ENCODE results near the gene ERVFRD-1. TPM values are rescaled to one million over a fixed set of nuclear protein-coding genes. Genes with fewer than 3 reads are reported as not detected.
A peak's percentile ranks its signal among the peaks of the same experiment; 100 is the strongest.

Gene ERVFRD-1
- total RNA-seq, 1 donor from 2014 or later, result not detected

GRCh38 chr6:11129908-11130565, 18.5 kb upstream of the ERVFRD-1 start:
- DNase-seq (ENCODE audit: low read depth), result no peak

- no peak for DNase-seq (ENCODE audit: low read depth)
Observed at GRCh38 chr6:11128608-11129007, 17.1 kb upstream of the ERVFRD-1 start.

GRCh38 chr6:11126876-11127275, 15.4 kb upstream of the ERVFRD-1 start:
- peak; percentile 65 for DNase-seq (ENCODE audit: low read depth)

- no peak for DNase-seq (ENCODE audit: low read depth)
Observed at GRCh38 chr6:11123978-11124377, 12.5 kb upstream of the ERVFRD-1 start.

GRCh38 chr6:11122380-11122779, 10.9 kb upstream of the ERVFRD-1 start:
- DNase-seq (ENCODE audit: low read depth), result no peak

- DNase-seq (ENCODE audit: low read depth), result no peak
Observed at GRCh38 chr6:11121851-11122250, 10.3 kb upstream of the ERVFRD-1 start.

GRCh38 chr6:11120271-11121005, 8.9 kb upstream of the ERVFRD-1 start:
- DNase-seq (ENCODE audit: low read depth), result peak; percentile 34

GRCh38 chr6:11115808-11116536, 4.4 kb upstream of the ERVFRD-1 start:
- peak; percentile 20 for DNase-seq (ENCODE audit: low read depth)

GRCh38 chr6:11113038-11113437, 1.5 kb upstream of the ERVFRD-1 start:
- no peak for DNase-seq (ENCODE audit: low read depth)

- no peak for DNase-seq (ENCODE audit: low read depth)
Observed at GRCh38 chr6:11111769-11112437, 378 bp upstream of the ERVFRD-1 start.

- no peak for DNase-seq (ENCODE audit: low read depth)
Observed at GRCh38 chr6:11108726-11109125, 2.8 kb downstream of the ERVFRD-1 start.

GRCh38 chr6:11103065-11103464, 8.5 kb downstream of the ERVFRD-1 start:
- DNase-seq (ENCODE audit: low read depth), result no peak

- DNase-seq (ENCODE audit: low read depth), result no peak
Observed at GRCh38 chr6:11101417-11101816, 10.1 kb downstream of the ERVFRD-1 start.

- no peak for DNase-seq (ENCODE audit: low read depth)
Observed at GRCh38 chr6:11098004-11098403, 13.5 kb downstream of the ERVFRD-1 start.

- DNase-seq (ENCODE audit: low read depth), result no peak
Observed at GRCh38 chr6:11097476-11097875, 14.0 kb downstream of the ERVFRD-1 start.

GRCh38 chr6:11096109-11096508, 15.4 kb downstream of the ERVFRD-1 start:
- no peak for DNase-seq (ENCODE audit: low read depth)

- DNase-seq (ENCODE audit: low read depth), result no peak
Observed at GRCh38 chr6:11094941-11095340, 16.6 kb downstream of the ERVFRD-1 start.

- peak; percentile 51 for DNase-seq (ENCODE audit: low read depth)
Observed at GRCh38 chr6:11094411-11094851, 17.1 kb downstream of the ERVFRD-1 start.

GRCh38 chr6:11093626-11094410, 17.7 kb downstream of the ERVFRD-1 start, which contains the start of gene SMIM13:
SMIM13 (plus strand) TSS chr6:11093834; CDS start chr6:11094314, 480 bp downstream.
- peak; percentile 99 for DNase-seq (ENCODE audit: low read depth)

GRCh38 chr6:11093376-11093625, 18.2 kb downstream of the ERVFRD-1 start:
- DNase-seq (ENCODE audit: low read depth), result no peak

All from myocyte (in vitro differentiated cells).